Measurements from ENCODE around the gene COG6. TPM values are rescaled to one million over a fixed set of nuclear protein-coding genes. Genes with fewer than 3 reads are reported as not detected.

The COG6 gene
- polyA plus RNA-seq, 1 of the 3 experiments (the other 2 are of a cell fraction): 13.1 TPM

- no peak for TF ChIP-seq POLR2AphosphoS5 (IDR thresholded peaks at IDR 0.05; ENCODE audit: low read depth, low read length)
- no peak for TF ChIP-seq FOXM1 (IDR thresholded peaks at IDR 0.05; ENCODE audit: low read depth)
- TF ChIP-seq SMC3 (IDR thresholded peaks at IDR 0.05; ENCODE audit: low read depth, low read length): no peak
- no peak for TF ChIP-seq EP300 (IDR thresholded peaks at IDR 0.05; ENCODE audit: borderline replicate concordance in 1 of 2, low read depth in 1 of 2, low read length in 1 of 2)
- TF ChIP-seq FOXJ3 (CRISPR knock-in tag; IDR thresholded peaks at IDR 0.05): no peak
- no peak for TF ChIP-seq NRF1 (IDR thresholded peaks at IDR 0.05; ENCODE audit: low read depth, low read length)
- TF ChIP-seq RAD21 (IDR thresholded peaks at IDR 0.05; ENCODE audit: low read length): no peak
- TF ChIP-seq TAF1 (IDR thresholded peaks at IDR 0.05; ENCODE audit: borderline replicate concordance, low read depth, low read length): no peak
- no peak for TF ChIP-seq CHD2 (IDR thresholded peaks at IDR 0.05; ENCODE audit: low read length, partially characterized antibody)
These were observed 128.9 kb downstream of the COG6 start (continued) for GRCh38 chr13:39784347-39784746.

GRCh38 chr13:39786091-39786490, 130.6 kb downstream of the COG6 start:
- H3K36me3 ChIP-seq (replicated peaks in 1 of 2; ENCODE audit: control insufficient read depth in 1 of 2, insufficient read depth in 2 of 2, low read length in 1 of 2): no peaks in the 10 kb centered on the region
- H3K9me3 ChIP-seq: peaks cover 4% of the 10 kb centered on the region; the same call in 1 of the 2 replicates
- WGBS (ENCODE audit: low lambda C conversion rate): 66% methylated on average over 4 of the region's 4 CpGs
- no peaks in the 10 kb centered on the region for H3K27me3 ChIP-seq (ENCODE audit: insufficient read depth)
- H3K9ac ChIP-seq: no peak overlapping the region
- no peak for DNase-seq
- no peaks in the 10 kb centered on the region for H4K20me1 ChIP-seq (ENCODE audit: insufficient read depth)
- no peak overlapping the region for H2AFZ ChIP-seq (ENCODE audit: low read depth)
- ChIA-PET CTCF (interaction anchor here (0.6 to 0.9 kb wide), 2 partner anchors 676 to 897 kb away, joined by 3 read pairs; no protein-coding TSS in a partner anchor), POLR2A (no interaction called here)
- TF ChIP-seq FOXM1 (IDR thresholded peaks at IDR 0.05; ENCODE audit: low read depth) (no peak), POLR2AphosphoS5 (IDR thresholded peaks at IDR 0.05; ENCODE audit: low read depth, low read length) (no peak), CHD2 (IDR thresholded peaks at IDR 0.05; ENCODE audit: low read length, partially characterized antibody) (no peak), ELF1 (IDR thresholded peaks at IDR 0.05) (no peak), RCOR1 (IDR thresholded peaks at IDR 0.05; ENCODE audit: low read length) (no peak), RXRA (IDR thresholded peaks at IDR 0.05; ENCODE audit: borderline replicate concordance, low read depth) (no peak), SMC3 (IDR thresholded peaks at IDR 0.05; ENCODE audit: low read depth, low read length) (no peak), NFIC (IDR thresholded peaks at IDR 0.05; ENCODE audit: borderline replicate concordance) (no peak), USF2 (IDR thresholded peaks at IDR 0.05; ENCODE audit: borderline replicate concordance, low read depth, low read length) (no peak), MAX (IDR thresholded peaks at IDR 0.05; ENCODE audit: low read depth) (no peak), TEAD4 (IDR thresholded peaks at IDR 0.05; ENCODE audit: borderline replicate concordance, insufficient read depth) (no peak), SIN3A (IDR thresholded peaks at IDR 0.05; ENCODE audit: borderline replicate concordance, low read depth, low read length) (no peak), YY1 (IDR thresholded peaks at IDR 0.05; ENCODE audit: low read depth) (no peak), NRF1 (IDR thresholded peaks at IDR 0.05; ENCODE audit: low read depth, low read length) (no peak), MEF2A (IDR thresholded peaks at IDR 0.05; ENCODE audit: borderline replicate concordance, low read depth) (no peak), CTCF (IDR thresholded peaks at IDR 0.05) (no peak)
- H3K4me2 ChIP-seq: no peak overlapping the region
- no peak overlapping the region for H3K4me3 ChIP-seq (ENCODE audit: low read depth in 2 of 2, low read length in 1 of 2)
- no peaks in the 10 kb centered on the region for H3K79me2 ChIP-seq (ENCODE audit: insufficient read depth)
- peaks cover 0 to 2% of the 10 kb centered on the region in 2 experiments; a peak in 2 of 4 replicates for H3K4me1 ChIP-seq (ENCODE audit: control insufficient read depth in 1 of 2, insufficient read depth in 2 of 2, low read depth in 1 of 2, low read length in 1 of 2)
- no peaks in the 10 kb centered on the region for H3F3A ChIP-seq (replicated peaks; ENCODE audit: insufficient read depth)
- no peak overlapping the region for H3K27ac ChIP-seq (ENCODE audit: low read depth in 2 of 2, low read length in 1 of 2)
- no peaks in the 10 kb centered on the region for H3K9me2 ChIP-seq
